KMS-11 (cell line): ENCODE data around the gene CENPP.

Experiments used
- H2AFZ ChIP-seq: fragments of 200-600 bp; sonication (generic); 2 replicates; pipeline ENCODE4 v1.6.1; 2016; ENCODE audit warnings: antibody characterized with exemption, mixed run types, low read depth
- H3K27ac ChIP-seq: fragments of 200-600 bp; sonication (generic); 2 replicates; pipeline ENCODE4 v1.6.1; 2016; ENCODE audit warnings: mild to moderate bottlenecking, mixed run types
- H3K27me3 ChIP-seq: fragments of 200-600 bp; sonication (generic); 2 replicates; pipeline ENCODE4 v1.6.1; 2017; ENCODE audit warnings: mild to moderate bottlenecking, low read depth, mixed run types, moderate library complexity; ENCODE audit not compliant: insufficient read depth
- H3K36me3 ChIP-seq: fragments of 200-600 bp; sonication (generic); 2 replicates; pipeline ENCODE4 v1.6.1; 2017; ENCODE audit warnings: mild to moderate bottlenecking, mixed run types; ENCODE audit not compliant: insufficient read depth
- H3K4me1 ChIP-seq: fragments of 200-600 bp; sonication (generic); 2 replicates; pipeline ENCODE4 v1.6.1; 2016; ENCODE audit warnings: mild to moderate bottlenecking, low read depth, mixed run types; ENCODE audit not compliant: poor library complexity, severe bottlenecking
- H3K4me2 ChIP-seq: fragments of 200-600 bp; sonication (generic); 2 replicates; pipeline ENCODE4 v1.7.0; 2016; ENCODE audit warnings: mild to moderate bottlenecking, mixed run types
- H3K4me3 ChIP-seq: fragments of 200-600 bp; sonication (generic); IDR thresholded peaks from 2 replicates; pipeline ENCODE4 v1.6.1; 2017; ENCODE audit warnings: low read depth, low read length, mixed read lengths; ENCODE audit not compliant: insufficient read depth
- H3K79me2 ChIP-seq: fragments of 200-600 bp; sonication (generic); 2 replicates; pipeline ENCODE4 v1.6.1; 2016; ENCODE audit warnings: low read depth, mixed run types; ENCODE audit not compliant: insufficient read depth
- H3K9ac ChIP-seq: fragments of 200-600 bp; sonication (generic); 2 replicates; pipeline ENCODE4 v1.6.1; 2016; ENCODE audit warnings: mild to moderate bottlenecking, mixed run types
- H4K20me1 ChIP-seq: fragments of 200-600 bp; sonication (generic); 2 replicates; pipeline ENCODE4 v1.6.1; 2016; ENCODE audit warnings: mild to moderate bottlenecking, mixed run types; ENCODE audit not compliant: insufficient read depth
- TF ChIP-seq, protein P1 (sequence below): fragments of 200-600 bp; sonication (generic); conservative IDR thresholded peaks from 2 replicates; pipeline ENCODE4 v1.6.1; 2017; ENCODE audit warnings: low read depth, mild to moderate bottlenecking, antibody characterized with exemption, low read length, moderate library complexity, mixed read lengths

CENPP gene

DNA sequence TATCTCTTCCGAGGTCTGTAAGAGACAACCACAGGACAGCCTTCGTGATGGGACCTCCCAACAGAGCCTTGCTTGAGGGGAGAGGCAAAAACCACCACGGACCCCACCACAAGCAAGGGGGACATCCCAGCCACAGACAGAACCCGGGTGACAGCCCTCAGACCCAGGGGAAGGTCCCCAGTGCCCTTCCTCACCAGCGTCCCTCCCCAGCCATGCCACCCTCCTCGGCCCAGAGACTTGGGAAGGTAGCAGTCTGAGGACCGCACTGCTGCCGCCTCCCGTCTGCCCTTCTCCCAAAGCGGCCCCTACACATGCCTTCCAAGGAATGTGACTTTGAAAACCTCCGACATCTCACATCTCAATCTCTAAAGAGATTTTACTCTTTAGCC lies 330.8 kb downstream of the CENPP start:
- Histone ChIP-seq H2AFZ (no peak overlapping the region), H3K4me1 (no peaks in the 10 kb centered on the region), H3K79me2 (peaks cover 26% of the 10 kb centered on the region; the same call in 1 of the 2 replicates), H3K4me3 (no peak overlapping the region), H3K27ac (no peak overlapping the region), H3K27me3 (no peaks in the 10 kb centered on the region), H3K36me3 (0 out of 2 replicates have a peak, but pooled peaks cover 7% of the 10 kb centered on the region), H4K20me1 (no peaks in the 10 kb centered on the region), H3K4me2 (no peak overlapping the region), H3K9ac (no peak overlapping the region)
- TF ChIP-seq, protein P1, sequence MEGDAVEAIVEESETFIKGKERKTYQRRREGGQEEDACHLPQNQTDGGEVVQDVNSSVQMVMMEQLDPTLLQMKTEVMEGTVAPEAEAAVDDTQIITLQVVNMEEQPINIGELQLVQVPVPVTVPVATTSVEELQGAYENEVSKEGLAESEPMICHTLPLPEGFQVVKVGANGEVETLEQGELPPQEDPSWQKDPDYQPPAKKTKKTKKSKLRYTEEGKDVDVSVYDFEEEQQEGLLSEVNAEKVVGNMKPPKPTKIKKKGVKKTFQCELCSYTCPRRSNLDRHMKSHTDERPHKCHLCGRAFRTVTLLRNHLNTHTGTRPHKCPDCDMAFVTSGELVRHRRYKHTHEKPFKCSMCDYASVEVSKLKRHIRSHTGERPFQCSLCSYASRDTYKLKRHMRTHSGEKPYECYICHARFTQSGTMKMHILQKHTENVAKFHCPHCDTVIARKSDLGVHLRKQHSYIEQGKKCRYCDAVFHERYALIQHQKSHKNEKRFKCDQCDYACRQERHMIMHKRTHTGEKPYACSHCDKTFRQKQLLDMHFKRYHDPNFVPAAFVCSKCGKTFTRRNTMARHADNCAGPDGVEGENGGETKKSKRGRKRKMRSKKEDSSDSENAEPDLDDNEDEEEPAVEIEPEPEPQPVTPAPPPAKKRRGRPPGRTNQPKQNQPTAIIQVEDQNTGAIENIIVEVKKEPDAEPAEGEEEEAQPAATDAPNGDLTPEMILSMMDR: no peak

DNA sequence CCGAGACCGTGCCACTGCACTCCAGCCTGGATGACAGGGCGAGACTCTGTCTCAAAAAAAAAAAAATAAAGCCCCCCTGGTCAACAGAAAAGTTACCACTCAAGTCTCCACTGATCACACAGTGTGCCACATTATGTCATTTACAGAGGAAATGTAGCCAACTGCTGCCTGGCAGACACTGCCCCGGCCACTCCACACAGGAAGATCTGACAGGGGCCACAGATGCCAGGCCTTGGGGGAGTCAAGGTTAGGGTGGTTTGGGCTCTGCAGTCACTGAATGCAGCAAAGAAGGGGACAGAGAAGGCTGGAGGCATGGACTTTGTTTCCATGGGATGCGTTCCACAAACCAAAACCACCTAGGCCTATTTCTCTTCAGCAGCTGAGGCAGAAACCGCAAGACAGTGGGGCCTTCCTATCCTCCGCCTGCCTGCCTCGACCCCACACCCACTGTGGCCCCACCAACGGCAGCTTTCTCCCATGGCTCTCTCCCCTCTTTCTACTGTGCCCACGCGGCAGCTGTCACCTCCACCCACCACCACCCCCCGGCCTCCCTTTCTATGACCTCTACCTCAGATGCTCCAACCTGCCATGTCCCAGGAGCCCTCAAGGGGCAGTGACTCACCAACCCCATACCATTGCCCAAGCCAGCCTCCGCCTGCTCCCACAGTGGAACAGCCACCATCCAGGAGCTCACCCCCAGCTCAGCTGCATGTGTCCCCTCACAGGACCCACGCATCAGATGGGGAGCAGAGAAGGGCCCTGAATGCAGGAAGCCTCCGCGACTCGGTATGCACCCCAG lies 331.7 kb downstream of the CENPP start:
- Histone ChIP-seq H3K36me3 (0 out of 2 replicates have a peak, but pooled peaks cover 7% of the 10 kb centered on the region), H3K9ac (no peak overlapping the region), H3K4me1 (no peaks in the 10 kb centered on the region), H3K4me3 (no peak overlapping the region), H4K20me1 (no peaks in the 10 kb centered on the region), H3K27ac (no peak overlapping the region), H3K4me2 (no peak overlapping the region), H3K27me3 (no peaks in the 10 kb centered on the region), H3K79me2 (peaks cover 33% of the 10 kb centered on the region; the same call in 1 of the 2 replicates), H2AFZ (no peak overlapping the region)
- TF ChIP-seq, protein P1: no peak

DNA sequence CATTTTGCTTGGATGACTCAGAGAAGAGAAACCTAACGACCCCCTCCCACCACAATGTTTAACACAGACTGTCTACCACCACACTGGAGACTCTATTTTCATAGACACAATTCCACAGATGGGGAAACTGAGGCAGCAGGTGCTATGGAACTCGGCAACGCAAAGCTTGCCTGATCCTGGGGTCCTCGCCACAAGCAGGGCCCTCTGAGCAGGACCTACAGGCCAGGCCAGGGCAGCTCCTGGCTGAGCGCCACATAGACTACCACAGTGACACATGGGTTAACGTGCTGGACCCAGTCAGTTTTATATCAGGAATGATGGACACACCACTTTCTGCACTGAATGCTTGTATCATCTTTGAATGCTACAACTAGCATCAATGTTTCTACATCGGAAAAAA lies 332.4 kb downstream of the CENPP start:
- no peak overlapping the region for H2AFZ ChIP-seq
- peaks cover 40% of the 10 kb centered on the region; the same call in 1 of the 2 replicates for H3K79me2 ChIP-seq
- 0 out of 2 replicates have a peak, but pooled peaks cover 7% of the 10 kb centered on the region for H3K36me3 ChIP-seq
- H3K4me3 ChIP-seq: no peak overlapping the region
- H3K4me1 ChIP-seq: no peaks in the 10 kb centered on the region
- no peak overlapping the region for H3K27ac ChIP-seq
- H3K27me3 ChIP-seq: no peaks in the 10 kb centered on the region
- H4K20me1 ChIP-seq: no peaks in the 10 kb centered on the region
- H3K9ac ChIP-seq: no peak overlapping the region
- no peak overlapping the region for H3K4me2 ChIP-seq
- TF ChIP-seq, protein P1: no peak

DNA sequence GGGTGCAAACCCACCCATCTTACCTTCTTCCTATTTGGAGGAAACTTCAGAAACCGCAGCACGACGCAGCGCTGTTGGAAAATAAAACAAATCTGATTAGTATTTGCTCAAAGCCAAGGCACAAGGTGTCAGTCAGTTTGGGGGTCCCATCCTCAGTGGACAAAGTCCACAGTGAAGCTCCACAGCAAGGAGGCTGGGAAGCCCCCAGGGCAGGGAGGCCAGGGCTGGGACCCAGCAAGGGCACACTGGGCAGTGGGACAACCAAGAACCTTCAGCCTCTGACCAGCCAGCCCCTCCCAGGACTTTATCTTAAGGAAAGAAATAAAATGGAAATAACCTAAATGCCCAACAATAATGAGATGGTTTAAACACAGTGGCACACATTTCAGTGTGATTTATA lies 332.9 kb downstream of the CENPP start:
- Histone ChIP-seq H3K27me3 (no peaks in the 10 kb centered on the region), H3K4me2 (no peak overlapping the region), H3K27ac (no peak overlapping the region), H3K4me1 (no peaks in the 10 kb centered on the region), H3K9ac (no peak overlapping the region), H2AFZ (no peak overlapping the region), H3K4me3 (no peak overlapping the region), H3K36me3 (0 out of 2 replicates have a peak, but pooled peaks cover 5% of the 10 kb centered on the region), H4K20me1 (no peaks in the 10 kb centered on the region), H3K79me2 (peaks cover 43% of the 10 kb centered on the region; the same call in 1 of the 2 replicates)
- TF ChIP-seq, protein P1: no peak
